Stimulated activated CD8-positive, alpha-beta memory T cell treated with anti-CD3 and anti-CD28 coated beads, Interleukin-12 subunit alpha, Interleukin-12 subunit beta, amount 100 ng/mL, for 4 hours (primary cell): Measurements from ENCODE around the gene C13orf42.

Experiments used
- DNase-seq: peaks from one replicate; pipeline ENCODE4 v3.0.0-alpha.2; 2020; ENCODE audit warnings: low read depth

Gene C13orf42

DNA sequence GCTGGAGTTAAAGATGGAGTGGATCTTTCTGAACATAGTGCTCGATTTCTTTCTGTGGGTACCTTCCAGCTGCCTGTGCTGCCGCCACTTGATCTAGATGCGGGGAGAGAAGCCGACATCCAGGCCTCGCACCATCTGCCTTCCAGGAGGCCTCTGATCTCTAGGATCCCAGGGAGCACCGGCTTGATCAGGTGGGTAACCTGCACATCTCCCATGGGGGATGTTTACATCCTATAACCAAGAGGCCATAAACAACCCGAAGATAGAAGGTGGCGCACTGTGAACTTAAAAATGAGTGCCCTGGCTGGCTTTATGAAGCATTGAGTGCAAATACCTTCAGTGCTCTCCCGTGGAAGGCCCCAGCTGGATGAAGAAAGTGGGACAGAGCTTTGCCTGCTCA, at the start of gene C13orf42:
C13orf42 (minus strand) TSS at position 101 of the 400 bp plus-strand sequence; CDS start at position 36, 65 bp downstream.
- DNase-seq, result no peak

DNA sequence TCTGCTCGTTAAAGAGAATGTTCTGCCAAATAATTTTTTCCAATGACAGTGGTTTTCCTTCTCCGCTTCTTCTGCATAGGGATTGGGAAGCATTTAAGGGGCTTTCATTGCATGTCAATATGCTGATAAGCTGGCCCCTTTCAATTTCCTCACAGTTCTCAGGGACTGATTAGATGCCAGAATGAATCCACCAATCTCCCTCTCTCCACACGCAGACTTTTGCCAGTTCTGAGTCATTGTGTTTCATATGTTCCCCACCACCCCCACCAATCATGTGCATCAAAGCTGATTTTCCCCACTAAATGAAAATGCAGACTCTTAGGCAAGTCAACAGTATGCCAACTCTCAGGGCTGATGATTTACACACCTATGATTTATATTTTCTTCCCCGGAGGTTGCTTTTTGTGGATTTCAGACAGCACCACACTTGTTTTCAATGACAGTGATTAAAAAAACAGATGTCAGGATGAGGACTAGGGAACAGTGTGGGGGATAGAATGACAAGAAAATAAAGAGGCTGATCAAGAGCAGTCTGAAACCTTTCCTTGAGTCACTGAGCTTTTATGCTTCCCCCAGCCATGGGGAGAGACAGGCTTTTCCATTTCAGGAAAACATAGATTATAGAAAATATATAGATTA, 47.9 kb upstream of the C13orf42 start:
- no peak for DNase-seq

GRCh38 chr13:51158365-51158764, 47.3 kb upstream of the C13orf42 start:
- DNase-seq, result no peak

DNA sequence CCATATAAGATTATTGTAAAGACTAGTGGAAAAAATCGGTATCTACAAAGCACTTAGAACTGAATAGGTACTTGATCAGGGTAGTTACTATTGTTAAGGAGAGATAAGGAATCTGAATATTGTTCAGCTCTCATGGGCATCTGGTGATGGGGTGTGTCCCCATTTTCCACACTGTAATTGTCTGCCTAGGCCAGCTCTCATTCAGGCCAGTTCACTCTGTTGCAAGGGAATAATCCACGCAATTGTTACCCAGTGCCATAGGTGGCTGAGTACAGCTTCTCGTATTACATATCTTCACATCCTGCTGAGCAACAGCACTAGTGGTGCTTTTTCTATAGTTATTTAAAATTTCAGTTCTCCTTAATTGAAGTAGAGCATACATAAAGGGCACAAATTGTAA, 45.6 kb upstream of the C13orf42 start:
- no peak for DNase-seq

DNA sequence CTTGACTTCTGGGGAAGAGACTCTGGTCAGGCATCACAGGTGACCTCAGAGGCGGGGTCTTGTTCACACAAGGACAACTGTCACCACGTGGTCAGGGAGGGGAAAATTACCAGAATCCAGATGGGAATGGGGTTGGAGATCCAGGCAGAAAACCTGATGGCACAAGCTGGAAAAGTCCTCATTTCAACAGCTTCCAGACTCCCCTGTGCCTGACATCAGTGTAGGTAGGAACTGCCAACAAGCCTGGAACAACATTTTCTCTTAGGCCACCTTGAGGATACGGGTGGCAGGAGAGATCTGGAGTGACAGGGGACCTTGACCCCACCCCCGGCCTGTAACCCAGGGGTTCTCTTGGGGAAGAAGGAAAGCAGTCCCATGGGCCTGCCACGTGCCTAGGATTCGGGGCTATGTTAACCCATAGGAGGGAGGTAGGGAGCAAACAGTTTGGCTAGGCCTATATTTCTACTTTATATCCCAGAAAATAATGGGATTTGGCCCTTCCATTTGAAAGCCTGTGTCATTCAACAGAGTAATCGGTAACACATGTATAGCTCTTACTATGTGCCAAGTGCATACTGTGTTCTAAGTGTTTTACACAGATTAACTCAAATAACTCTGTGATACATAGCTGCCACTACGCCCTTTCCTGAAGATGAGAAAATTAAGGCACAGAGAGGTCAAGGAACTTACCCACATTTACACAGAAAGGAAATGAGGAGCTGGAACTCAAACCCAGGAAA, 44.9 kb upstream of the C13orf42 start:
- DNase-seq, result no peak

- no peak for DNase-seq
Measured at GRCh38 chr13:51155161-51155560, 44.1 kb upstream of the C13orf42 start.

DNA sequence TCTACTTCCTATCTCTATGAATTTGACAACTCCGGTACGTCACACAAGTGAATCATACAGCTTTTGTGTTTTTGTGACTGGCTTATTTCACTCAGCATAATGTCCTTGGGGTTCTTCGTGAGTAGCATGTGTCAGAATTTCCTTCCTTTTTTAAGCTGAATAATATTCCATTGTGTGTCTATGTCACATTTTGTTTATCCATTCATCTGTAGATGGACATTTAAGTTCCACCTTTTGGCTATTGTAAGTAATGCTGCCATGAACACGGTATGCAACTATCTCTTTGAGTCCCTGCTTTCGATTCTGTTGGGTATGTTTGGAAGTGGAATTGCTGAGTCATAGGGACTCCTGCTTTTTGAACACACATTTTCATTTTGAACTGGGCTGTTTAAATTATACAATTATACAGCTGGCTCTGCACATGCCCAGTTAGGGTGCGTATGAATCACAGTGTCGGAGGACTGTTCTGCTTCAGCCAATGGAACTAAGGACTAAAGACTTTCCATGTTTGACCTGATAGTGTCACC, 43.0 kb upstream of the C13orf42 start:
- no peak for DNase-seq

GRCh38 chr13:51153527-51153926, 42.5 kb upstream of the C13orf42 start:
- no peak for DNase-seq

- no peak for DNase-seq
Measured at GRCh38 chr13:51152701-51153100, 41.6 kb upstream of the C13orf42 start.

DNA sequence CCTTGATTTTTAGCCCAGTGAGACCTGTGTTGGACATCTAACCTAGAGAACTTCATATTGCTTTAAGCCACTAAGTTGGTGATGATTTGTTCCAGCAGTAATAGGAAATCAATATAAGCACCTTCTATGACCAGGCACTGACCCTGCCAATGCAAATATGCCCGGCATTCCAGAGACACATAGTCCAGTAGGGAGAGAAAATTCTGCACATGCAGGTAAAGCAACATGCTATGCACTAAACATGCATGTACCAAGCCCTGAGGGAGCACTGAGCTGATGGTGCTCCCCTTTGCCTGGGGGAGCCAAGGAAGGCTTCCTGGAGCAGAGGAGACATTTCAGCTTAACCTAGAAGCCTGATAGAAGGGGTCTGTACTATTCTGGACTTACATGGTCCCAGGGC, 40.4 kb upstream of the C13orf42 start:
- DNase-seq, result no peak

- DNase-seq, result no peak
Measured at GRCh38 chr13:51148952-51149573, 38.0 kb upstream of the C13orf42 start.

GRCh38 chr13:51148223-51148951, 37.3 kb upstream of the C13orf42 start:
- DNase-seq, result no peak

GRCh38 chr13:51147732-51148131, 36.7 kb upstream of the C13orf42 start:
- no peak for DNase-seq

DNA sequence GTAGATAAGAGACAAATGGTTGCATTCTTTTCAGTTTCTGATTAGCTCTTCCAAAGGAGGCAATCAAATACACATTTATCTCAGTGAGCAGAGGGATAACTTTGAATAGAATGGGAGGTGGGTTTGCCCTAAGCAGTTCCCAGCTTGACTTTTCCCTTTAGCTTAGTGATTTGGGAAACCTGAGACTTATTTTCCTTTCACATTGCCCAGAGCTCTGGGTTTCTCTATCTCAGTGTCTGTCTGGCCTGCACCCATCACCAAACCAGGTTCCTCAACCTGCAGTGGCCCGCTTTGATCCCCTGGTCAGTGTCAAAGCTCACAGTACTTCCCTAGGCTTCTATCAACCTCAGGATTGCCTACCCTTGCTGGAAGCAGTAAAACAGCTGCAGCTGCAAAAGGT, 35.6 kb upstream of the C13orf42 start:
- no peak for DNase-seq

DNA sequence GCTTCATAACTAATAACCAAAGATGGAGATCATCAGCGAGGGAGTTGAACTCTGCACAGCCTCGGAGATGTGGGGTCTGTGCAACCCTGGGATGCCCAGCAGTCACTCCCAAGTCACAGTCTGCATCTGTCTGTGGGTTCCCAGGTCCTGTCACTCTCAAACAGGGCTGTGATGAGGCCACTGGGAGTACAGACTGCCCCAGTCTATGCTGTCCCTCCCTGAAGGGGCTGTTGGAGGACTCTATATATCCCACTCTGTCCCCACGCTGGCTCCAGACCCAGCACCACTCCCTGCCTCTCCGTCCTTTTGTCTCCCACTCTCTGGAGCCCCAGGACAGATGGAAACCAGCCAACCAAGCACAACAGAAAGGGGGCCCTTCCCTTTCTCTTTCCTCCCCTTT, 26.2 kb upstream of the C13orf42 start:
- no peak for DNase-seq

DNA sequence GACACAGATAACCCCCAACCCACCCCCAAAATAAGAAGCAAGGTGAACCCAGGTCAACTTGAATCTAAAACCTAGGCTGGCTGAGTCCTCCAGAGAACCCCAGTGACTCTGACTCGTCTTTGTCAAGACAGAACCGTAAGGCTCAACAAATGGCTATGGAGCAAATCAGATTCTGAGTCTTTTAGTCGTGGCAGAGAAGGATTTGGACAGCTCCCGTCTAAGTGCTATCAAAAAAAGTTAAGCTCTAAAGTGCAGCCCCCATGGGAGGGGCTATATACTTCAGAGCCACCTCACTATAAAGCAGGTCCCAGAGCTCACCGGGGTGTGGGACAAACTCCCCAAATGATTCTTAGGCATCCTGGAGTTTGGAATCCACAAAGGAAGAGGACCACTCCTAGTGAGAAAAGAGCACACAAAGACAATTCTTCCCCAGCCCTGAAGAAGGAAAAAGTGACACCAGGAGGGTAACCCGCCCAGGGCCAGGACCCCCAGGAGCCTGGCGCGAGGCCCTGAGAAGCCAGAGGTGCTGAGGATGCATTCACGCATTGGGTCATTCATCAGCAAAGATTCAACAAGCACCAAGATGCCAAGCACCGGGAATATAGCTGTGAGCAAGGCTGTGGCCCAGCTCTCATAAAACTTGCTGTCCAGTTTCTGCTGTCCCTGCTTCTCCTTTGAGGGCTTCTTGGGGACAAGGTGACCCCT, 25.4 kb upstream of the C13orf42 start:
- no peak for DNase-seq

GRCh38 chr13:51134763-51135365, 23.8 kb upstream of the C13orf42 start:
- no peak for DNase-seq

GRCh38 chr13:51130348-51130747, 19.3 kb upstream of the C13orf42 start:
- DNase-seq, result no peak

DNA sequence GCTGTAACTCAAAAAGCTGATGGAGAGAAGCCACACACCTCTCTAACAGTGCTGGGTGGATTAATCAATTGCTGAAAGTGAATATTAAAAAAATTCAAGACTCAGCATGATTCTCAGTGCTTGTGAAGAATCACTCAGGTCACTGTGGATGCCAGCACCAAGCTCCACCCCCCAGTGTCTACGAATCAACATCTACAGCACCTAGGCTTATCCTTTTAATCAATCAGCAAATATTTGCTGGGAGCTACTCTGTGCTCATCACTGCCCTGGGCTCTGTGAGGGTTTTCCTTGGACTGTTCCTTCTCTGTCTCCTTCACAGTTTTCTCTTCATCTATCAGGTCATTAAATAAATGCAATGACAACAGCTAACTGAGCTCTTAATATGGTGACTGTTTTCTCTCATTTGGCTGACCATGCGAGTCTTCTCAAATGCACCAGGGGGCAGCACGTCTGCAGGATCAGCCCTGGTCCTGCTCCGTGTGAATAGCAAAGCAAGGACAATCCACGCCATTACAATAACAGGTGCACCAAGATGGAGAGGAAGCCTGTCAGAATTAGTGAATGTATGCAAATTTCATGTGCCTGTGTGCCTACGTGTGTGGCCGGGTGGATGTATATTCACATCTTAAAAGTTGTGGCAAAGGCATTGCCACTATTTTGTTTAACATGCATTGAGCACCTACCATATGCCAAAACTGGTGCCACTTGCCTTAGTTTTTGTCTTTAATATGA, 14.6 kb upstream of the C13orf42 start:
- DNase-seq, result no peak

DNA sequence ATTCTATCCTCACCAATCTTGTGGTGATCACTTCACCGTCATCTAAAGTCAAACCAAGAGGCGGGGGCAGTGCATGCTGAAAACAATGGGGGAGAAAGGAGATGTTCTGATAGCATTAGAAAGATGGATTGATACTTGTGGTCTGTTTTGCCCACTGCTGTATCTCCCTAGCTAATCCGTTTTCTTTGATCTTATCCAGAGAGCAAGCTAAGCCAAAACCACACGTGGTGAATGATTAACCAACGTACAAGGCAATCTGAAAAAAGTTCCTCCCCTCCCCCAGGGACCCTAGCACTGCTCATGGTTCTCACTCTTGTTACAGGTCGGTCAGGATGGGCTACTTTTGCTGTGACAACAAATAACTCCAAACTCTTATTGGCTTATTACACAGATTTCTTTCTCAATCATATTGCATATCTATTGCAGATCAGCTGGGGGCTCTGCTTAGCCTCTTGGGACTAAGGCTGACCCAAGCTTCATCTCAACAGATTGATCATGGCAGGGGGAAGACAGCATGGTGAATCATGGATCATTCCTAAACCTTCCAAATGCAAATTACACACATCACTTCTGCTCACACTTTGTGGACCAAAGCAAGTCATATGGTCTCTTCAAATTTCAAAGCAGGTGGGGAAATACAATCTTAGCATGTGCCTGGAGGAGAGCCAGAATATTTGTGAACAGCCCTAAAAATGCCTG, 11.9 kb upstream of the C13orf42 start:
- DNase-seq, result no peak
